Adrenal gland (tissue), 12 donors: ENCODE data around the gene AGAP3. TPM values are rescaled to one million over a fixed set of nuclear protein-coding genes. Genes with fewer than 3 reads are reported as not detected.

Experiments used
- DNase-seq, 7 donors: peaks; one replicate each; pipeline ENCODE4 v3.0.0-alpha.2; 2019 to 2020
- H3K27ac ChIP-seq, 5 donors: fragments of 200-600 bp; sonication (generic) in 4 of 5; 1 replicate in 3 of 5; 2 replicates in 2 of 5; pipeline versions ENCODE4 v1.5.1 to v1.8.0; 2016 to 2020; ENCODE audit warnings: mild to moderate bottlenecking in 1 of 5
- H3K27me3 ChIP-seq: fragments of 200-600 bp; 2 replicates; pipeline ENCODE4 v1.8.0; 2021
- H3K36me3 ChIP-seq, 2 donors: fragments of 200-600 bp; replicated peaks in 1 of 2; 1 replicate in 1 of 2; 2 replicates in 1 of 2; pipeline versions ENCODE4 v1.5.1 to v1.8.0; 2018 to 2022
- H3K4me1 ChIP-seq, 2 donors: fragments of 200-600 bp; replicated peaks in 1 of 2; 1 replicate in 1 of 2; 2 replicates in 1 of 2; pipeline versions ENCODE4 v1.5.1 to v1.8.0; 2018 to 2021
- H3K4me3 ChIP-seq, 4 donors: fragments of 200-600 bp; sonication (generic) in 3 of 4; one replicate each; pipeline ENCODE4 v1.5.1; 2016 to 2018
- H3K9me3 ChIP-seq, 3 donors: fragments of 200-600 bp; sonication (generic) in 1 of 3; replicated peaks in 1 of 3; 1 replicate in 2 of 3; 2 replicates in 1 of 3; pipeline versions ENCODE4 v1.5.1 to v1.8.0; 2016 to 2021
- CTCF ChIP-seq, 6 experiments: fragments of 450-650 bp in 4 of 6; fragments of 200-600 bp in 2 of 6; sonication (generic) in 1 of 6; IDR thresholded peaks; 1 replicate in 5 of 6; 2 replicates in 1 of 6; pipeline versions ENCODE4 v1.5.1 to v1.8.0; 2016 to 2021; ENCODE audit warnings: antibody characterized with exemption in 6 of 6, mild to moderate bottlenecking in 2 of 6, moderate library complexity in 1 of 6
- POLR2A ChIP-seq, 2 donors: fragments of 450-650 bp; IDR thresholded peaks; one replicate each; pipeline ENCODE4 v1.6.1; 2017; ENCODE audit warnings: antibody characterized with exemption in 2 of 2, mild to moderate bottlenecking in 2 of 2, moderate library complexity in 1 of 2
- WGBS, 4 donors: extraction: QIAGEN DNeasy Blood & Tissue Kit in 2 of 4; methylation state at CpG; one replicate each; pipeline versions ENCODE4 v1.1.5 to v1.1.7; 2013 to 2017; 5-methylcytosine and 5-hydroxymethylcytosine counted together
- intact Hi-C, 2 donors: fragments of 100-400 bp; cut with DNase I; formaldehyde crosslinking; loops; one replicate each; pipeline versions ENCODE4 v1.14.1 to v1.15.0; 2022 to 2023
- polyA plus RNA-seq, 3 donors: library from polyadenylated mRNA; stranded (reverse); fragments of 200-250 nt in 2 of 3; fragments of 350-450 nt in 1 of 3; fragmentation: Illumina TruSeq in 1 of 3; extraction: RNeasy Lipid Tissue Mini Kit (QIAGEN cat#74804) in 1 of 3; gene quantifications; one replicate each; pipeline ENCODE4 v1.2.3, GENCODE V29; 2013 to 2014
- total RNA-seq, 9 donors: library from RNA; depleted of rRNA in 4 of 9; stranded (reverse); fragments of >200 nt in 4 of 9; fragments of 120-200 nt in 1 of 9; fragmentation: NEBNext Ultra II Directional in 1 of 9; extraction: Animal tissue kit (Norgen Biotek cat#: 25700) in 1 of 9; gene quantifications; one replicate each; pipeline versions ENCODE4 v1.1.0 to v1.2.4, GENCODE V29; 2013 to 2023
- donor health status: healthy with polysubstance abuse.
- donor health status: Bipolar disorder and iron deficiency.
- donor health status: DM: yes; HTN: yes; CAD: no.
- donor health status: DM: no; HTN: no; CAD: no.
- donor health status: DM: no; HTN: no; CAD: no.
- donor health status: DM: yes; HTN: yes; CAD: no.

Gene AGAP3
- total and polyA plus RNA-seq, 12 donors, result 17.2 to 236 (median 50.9) TPM

- DNase-seq, result peak in 1 of 7 donors; percentile 36
- 18 to 44% (median 36%) methylated on average over 17 to 29 of the region's 29 CpGs for WGBS, 4 donors
- Histone ChIP-seq H3K27me3 (no peaks in the 10 kb centered on the region), H3K4me1 (peaks cover 29 to 41% of the 10 kb centered on the region in 2 donors), H3K4me3 (peak overlapping the region; percentile 12 to 98 (median 57)), H3K27ac (no peak overlapping the region), H3K36me3 (no peaks in the 10 kb centered on the region), H3K9me3 (no peaks in the 10 kb centered on the region)
- TF ChIP-seq CTCF (IDR thresholded peaks at IDR 0.05) (no peak), POLR2A (IDR thresholded peaks at IDR 0.05) (no peak)
- intact Hi-C loops, result no loop called here
Measured at GRCh38 chr7:151056666-151057505, 29.4 kb upstream of the AGAP3 start.

- H3K27me3 ChIP-seq, result no peaks in the 10 kb centered on the region
- DNase-seq, result peak in 1 of 7 donors; percentile 40
- H3K9me3 ChIP-seq, result no peaks in the 10 kb centered on the region
- WGBS, 4 donors, result 0 to 1% (median 0%) methylated on average over 13 to 30 of the region's 30 CpGs
- H3K36me3 ChIP-seq, result no peaks in the 10 kb centered on the region
- peak within 1 kb of the TSS; percentile 30 to 98 (median 90) for H3K4me3 ChIP-seq
- intact Hi-C loops, result no loop called here
- peaks cover 36 to 47% of the 10 kb centered on the region in 2 donors for H3K4me1 ChIP-seq
- peak within 1 kb of the TSS; percentile 92 to 96 (median 96) for H3K27ac ChIP-seq
- TF ChIP-seq POLR2A (IDR thresholded peaks at IDR 0.05) (no peak), CTCF (IDR thresholded peaks at IDR 0.05) (no peak)
Measured at GRCh38 chr7:151057506-151057988, 28.7 kb upstream of the AGAP3 start, which contains the start of gene CDK5. Gene CDK5 (minus strand): TSS chr7:151057897. CDS start chr7:151057848, 49 bp downstream.

GRCh38 chr7:151057989-151058780 is 28.1 kb upstream of the AGAP3 start:
- no peaks in the 10 kb centered on the region for H3K27me3 ChIP-seq
- DNase-seq, result peak; percentile 97 to 100 (median 99)
- peak overlapping the region in 2 of 4 donors; percentile 95 to 98 for H3K4me3 ChIP-seq
- no peaks in the 10 kb centered on the region for H3K36me3 ChIP-seq
- peaks cover 40 to 53% of the 10 kb centered on the region in 2 donors for H3K4me1 ChIP-seq
- no peaks in the 10 kb centered on the region for H3K9me3 ChIP-seq
- WGBS, 4 donors, result 0 to 2% (median 1%) methylated on average over 12 to 46 of the region's 46 CpGs
- peak; percentile 45 to 93 for TF ChIP-seq POLR2A (IDR thresholded peaks at IDR 0.05)
- no peak for TF ChIP-seq CTCF (IDR thresholded peaks at IDR 0.05)
- H3K27ac ChIP-seq, result peak overlapping the region; percentile 92 to 96 (median 96)
- intact Hi-C loops, result no loop called here
